ENCODE results near the gene SCN5A.

Gene SCN5A

DNA sequence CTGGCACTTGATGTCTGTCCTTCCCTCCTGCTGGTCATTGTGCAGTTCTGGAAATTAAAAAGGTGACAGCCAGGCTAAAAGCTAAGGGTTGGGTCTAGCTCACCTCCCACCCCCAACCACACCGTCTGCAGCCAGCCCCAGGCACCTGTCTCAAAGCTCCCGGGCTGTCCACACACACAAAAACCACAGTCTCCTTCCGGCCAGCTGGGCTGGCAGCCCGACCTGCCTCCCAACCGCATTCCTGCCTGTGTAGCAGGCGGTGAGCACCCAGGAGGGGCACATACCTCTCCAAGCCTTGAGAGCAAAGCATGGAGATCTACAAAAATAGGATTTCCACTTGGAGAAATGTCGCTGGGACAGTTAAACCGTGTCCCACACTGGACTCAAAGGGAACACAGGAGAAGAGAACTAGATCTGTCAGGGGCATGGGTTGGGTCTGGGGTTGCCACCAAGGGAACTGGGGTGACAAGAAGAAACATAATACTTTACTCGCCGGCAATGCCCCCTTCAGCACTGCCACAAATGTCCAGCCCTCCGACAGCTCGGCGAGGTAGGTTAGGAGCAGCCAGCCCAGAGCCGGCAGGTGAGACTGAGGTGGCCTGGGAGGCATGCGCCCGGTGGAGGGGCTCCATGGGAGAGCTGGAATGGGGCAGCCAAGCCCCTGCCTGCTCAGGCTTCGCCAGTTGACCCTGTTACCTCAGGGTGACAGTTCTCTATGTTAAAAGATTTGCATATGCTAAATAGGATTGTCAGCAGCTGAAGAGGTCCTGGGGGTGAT, 101.1 kb downstream of the SCN5A start:
- in situ Hi-C loops (cut with MboI; ENCODE audit: low sequenced_read_pairs) = no loop called here

DNA sequence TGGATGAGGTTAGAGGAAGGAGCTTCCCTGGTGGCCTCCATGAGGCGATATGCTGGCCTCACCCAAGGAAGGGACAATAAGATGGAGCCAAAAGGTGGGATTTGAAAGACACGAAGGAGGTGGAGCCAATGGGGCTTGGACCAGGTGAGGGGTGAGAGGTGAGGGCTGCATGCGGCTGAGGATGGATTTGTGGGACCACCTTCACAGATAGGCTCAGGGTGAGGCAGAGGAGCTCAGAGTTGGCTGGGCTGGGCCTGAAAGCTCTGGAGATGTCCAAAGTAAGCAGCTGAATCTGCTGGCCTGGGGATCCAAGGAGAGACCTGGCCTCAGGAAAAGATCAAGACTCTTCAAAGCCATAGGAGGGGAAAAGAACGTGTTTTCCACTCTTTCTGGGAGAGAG, 103.5 kb downstream of the SCN5A start:
- in situ Hi-C loops (cut with MboI; ENCODE audit: low sequenced_read_pairs) = no loop called here

DNA sequence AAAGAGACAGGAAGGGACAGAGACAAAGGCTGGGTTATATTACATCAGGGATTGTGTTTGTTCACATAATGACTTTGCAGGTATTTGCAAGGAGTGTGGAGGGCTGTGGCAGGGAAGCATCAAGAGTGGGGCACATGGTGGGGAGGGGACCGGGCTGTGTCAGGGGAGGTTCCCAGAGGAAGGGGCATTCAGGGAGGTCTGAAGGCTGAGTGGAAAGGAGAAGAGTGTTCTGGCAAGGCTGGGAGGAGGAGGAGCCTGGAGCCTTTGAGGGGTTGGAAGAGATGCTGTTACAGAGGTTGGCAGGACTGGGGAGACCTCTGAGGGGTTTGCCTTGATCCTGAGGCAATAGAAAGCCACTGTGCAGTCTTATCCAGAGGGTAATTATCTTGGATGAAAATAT, 103.9 kb downstream of the SCN5A start:
- in situ Hi-C loops (cut with MboI; ENCODE audit: low sequenced_read_pairs) = no loop called here

DNA sequence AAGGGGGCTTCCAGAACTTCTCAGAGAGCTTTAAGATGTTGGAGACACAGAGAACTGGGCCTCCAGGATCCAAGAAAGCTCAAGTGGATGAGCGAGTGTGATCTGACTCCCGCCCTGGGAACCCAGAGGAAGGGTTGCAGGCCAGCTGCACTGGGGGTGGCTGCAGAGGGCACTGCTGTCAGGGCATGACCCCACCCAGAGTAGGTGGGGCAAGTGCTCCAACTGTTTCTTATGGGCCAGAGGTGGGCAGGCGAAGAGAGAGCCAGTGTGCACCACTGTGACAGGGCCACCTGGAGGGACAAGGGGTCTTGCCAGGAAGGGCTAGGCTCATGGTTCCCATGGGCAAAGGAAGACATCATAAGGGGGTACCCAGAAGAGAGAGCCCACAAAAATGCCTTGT, 104.6 kb downstream of the SCN5A start:
- in situ Hi-C loops (cut with MboI; ENCODE audit: low sequenced_read_pairs) = no loop called here

DNA sequence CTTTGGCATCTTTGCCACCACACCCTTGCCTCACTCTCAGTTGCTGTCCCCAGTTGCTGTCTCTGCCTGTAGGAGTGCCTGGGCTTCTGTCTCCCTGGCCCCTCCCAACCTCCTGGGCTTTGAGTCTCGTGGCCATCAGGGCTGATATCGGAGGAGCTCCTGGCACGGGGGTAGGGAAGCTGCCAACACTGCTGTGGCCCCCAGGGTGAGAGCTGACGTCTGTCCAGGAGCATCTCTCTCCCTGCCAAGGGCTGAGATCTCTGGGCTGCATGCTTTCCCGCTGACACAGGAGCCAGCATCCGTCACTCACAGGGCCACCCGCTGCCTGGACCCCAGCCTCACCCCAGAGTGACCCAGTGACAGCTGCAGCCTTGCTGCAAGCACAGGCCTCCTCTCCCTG, 105.9 kb downstream of the SCN5A start:
- in situ Hi-C loops (cut with MboI; ENCODE audit: low sequenced_read_pairs) = no loop called here

DNA sequence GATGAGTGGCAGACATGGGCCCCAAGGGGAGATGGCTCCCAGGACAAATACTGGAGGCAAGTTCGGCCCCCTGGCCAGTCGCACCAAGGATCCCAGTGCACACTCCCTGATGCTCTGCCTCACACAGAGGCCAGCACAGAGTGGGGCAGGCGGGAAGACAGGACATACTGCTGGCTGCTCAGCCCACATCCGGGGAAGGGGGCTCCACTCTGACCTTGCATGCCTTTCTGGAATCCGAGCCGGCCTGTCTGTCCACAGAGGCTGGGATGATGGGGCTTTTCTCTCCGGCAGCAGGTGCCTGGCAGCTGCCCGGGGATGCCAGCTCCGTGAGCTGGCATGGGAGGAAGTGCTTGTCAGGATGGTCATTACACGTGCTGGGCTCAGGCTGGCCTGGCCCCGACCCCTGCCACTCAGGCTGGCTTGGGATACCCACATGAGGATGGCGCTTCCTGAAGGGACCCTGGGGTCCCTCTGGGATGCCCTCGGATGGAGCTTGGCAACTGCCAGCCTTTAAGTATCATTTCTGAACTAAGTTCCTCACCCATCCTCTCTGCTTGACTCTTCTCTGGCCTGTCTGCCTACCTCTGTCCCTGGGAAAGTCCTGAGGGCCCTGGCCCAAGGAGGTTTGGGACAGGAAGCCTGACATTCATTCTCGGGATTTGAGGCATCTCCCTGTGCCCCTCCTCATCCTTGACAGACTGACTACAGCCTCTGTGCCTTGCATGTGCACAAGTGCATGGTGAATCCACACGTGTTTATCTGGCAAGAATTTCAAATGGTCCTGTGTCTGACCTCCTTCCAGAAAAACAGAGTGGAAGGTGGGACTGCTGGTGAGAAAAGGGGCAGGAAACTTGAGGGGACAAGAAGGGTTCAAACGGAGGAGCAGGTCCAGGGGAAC, 106.8 kb downstream of the SCN5A start:
- in situ Hi-C loops (cut with MboI; ENCODE audit: low sequenced_read_pairs) = no loop called here

DNA sequence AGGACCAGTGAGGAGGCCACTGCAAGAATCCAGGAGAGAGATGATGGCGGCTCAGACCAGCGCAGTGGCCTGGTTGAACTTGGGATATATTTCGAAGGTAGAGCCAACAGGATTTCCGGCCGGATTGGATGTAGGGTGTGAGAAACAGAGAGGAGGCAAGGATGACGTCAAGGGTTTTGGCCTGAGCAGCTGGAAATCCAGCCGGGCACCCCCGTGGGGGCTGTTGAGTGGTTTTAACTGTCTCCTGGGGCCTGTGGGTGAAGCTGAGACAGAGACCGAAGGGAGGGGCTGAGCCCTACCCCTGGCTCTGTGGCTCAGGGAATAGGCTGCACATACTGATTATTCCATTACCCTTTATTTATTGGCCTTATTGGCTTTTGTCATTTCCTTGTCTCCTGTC, 107.7 kb downstream of the SCN5A start:
- in situ Hi-C loops (cut with MboI; ENCODE audit: low sequenced_read_pairs) = no loop called here

DNA sequence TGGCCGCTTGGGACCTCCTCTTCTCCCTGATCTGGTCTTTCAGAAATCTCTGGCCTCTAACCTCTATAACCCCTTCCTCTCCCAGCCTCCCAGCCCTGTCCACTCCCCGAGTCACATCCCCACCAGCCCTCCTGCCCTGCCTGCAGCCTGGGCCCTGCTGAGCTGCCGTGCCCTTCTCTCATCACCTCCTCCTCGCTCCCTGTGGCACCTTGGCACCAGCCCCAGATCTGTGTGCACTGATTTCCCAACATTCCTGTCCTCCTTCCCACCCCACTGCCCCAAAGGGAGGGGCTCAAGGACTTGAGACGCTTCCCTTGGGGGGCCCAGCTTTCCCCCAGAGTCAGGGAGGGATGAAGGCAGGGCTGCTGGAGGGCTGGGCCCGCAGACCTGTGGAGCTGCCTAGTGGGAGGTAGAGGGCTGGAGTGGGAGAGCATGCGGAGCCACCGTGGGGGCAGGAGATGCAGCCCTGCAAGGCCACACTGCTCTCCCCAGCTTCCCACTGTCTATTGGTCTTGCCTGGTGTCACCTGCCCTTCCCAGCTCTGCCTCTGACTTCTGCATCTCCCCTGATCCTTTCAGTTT, 110.6 kb downstream of the SCN5A start:
- in situ Hi-C loops (cut with MboI; ENCODE audit: low sequenced_read_pairs) = no loop called here

DNA sequence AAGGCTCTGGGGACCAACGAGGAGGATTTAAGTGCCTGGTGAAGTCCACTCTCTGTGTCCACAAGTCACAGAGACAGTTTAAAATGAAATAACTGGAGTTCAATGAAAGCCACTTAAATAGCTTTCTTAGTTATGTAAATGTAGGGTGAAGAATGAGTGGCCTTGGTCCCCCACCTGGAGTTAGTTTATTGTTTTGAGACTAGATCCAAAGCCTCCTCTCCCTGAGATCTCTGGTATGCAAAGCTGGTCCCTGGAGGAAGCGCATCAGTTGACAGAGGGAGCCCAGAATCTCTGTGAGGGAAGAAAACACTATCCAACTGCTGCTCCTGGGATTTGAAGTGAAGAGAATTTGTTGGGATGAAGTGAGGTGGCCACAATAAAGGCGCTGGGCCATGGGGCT, 112.8 kb downstream of the SCN5A start:
- in situ Hi-C loops (cut with MboI; ENCODE audit: low sequenced_read_pairs) = no loop called here

DNA sequence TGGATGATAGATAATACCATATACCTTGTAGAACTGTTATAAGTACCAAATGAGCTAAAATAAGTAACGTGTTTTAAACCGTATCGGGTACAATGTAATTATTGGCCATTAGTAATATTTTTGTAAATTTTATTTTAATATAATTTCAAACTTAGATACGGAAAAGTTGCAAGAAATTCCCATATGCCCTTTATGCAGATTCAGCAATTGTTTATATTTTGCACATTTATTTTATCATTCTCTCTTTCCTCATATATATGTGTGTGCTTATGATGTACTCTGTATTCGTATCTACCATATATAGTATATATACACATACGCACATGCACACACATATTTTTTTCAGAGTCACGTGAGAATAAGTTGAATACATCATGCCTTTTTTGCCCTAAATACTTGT, 114.9 kb downstream of the SCN5A start:
- in situ Hi-C loops (cut with MboI; ENCODE audit: low sequenced_read_pairs) = no loop called here

DNA sequence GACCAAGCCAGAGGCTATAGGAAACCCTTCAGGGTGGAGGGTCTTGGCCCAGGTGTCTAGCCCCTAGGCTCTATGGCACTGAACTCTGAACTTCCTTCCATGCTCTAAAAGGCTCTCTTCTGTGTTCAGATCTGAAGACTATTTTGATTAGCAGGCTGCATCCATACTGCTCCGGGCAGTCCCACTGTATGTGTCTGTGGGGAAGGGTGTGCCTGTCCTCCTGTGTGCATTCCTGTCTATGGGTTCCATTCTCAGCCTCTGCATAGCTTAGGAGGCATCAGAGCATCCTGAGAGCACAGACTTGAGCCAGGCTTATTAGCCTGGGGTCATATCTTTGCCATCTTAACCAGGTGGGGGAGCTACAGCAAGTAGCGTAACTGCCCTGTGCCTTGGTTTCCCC, 115.3 kb downstream of the SCN5A start:
- in situ Hi-C loops (cut with MboI; ENCODE audit: low sequenced_read_pairs) = no loop called here

DNA sequence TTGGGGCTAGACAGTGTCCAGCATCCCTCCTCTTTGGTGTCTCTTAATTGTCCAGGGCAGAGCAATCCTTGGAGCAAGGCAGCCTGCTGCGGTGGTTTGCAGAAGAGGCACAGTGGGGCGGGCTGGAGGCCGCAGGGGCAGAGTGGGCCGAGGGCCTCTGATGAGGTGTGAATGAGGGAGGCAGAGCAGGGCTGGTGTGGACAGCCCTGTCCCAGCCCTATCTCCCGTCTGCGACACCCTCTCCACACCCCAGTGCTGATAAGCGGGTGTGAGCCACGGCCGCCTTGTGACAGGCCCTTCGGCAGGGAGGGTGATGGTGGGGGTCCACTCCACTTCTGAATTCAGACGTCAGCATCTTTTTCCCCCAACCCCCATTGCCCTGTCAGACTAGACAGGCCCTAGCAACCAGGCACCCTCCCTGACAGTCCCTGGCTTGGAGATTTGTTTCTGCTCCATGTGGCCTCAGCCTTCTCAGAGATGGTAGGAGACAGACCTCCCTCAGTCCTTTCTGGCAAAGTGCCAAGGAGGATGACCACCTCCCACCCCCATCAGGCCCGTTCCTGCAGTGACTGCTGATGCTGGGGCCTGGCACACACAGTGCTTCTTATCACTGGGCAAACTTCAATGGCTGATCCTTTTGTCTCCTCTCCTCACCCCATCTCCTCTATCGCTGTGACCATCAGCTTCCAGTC, 116.1 kb downstream of the SCN5A start:
- in situ Hi-C loops (cut with MboI; ENCODE audit: low sequenced_read_pairs) = no loop called here

DNA sequence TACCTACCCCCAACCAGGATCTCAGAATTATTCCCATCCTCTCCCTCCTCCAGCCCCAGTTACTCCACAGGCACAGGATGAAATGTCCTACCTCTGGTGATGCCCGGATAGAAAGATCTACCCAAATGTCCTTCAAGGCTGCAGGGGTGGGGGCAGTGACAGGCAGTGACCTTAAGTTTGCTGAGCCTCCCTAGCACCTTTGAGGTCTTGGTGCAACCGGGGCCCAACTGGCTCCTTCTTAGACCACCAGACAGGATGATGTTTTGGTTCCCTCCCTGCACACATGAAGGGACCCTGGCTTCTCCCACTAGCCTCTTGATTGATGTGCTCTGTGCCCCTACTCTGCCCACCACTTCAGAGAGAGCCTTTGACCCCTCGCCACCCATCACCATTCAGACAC, 117.0 kb downstream of the SCN5A start:
- in situ Hi-C loops (cut with MboI; ENCODE audit: low sequenced_read_pairs) = no loop called here

DNA sequence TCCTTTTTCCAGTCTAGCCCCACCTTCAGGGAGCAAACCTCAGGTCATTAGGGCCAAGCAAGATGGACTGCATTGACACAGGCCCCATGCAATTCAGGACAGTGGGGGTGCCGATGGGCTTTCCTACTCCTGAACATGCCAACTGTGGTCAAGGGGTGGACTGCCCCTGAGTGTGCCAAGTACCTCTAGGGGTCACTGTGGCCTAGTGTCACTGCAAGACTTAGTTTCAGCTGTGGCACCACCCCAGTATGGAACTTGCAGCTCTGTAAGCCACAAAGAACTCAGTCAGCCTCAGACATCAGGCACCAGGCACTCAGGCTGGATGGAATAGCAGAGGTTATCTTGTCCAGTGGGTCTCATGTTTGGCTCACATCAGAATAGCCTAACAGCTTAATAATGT, 121.0 kb downstream of the SCN5A start:
- in situ Hi-C loops (cut with MboI; ENCODE audit: low sequenced_read_pairs) = no loop called here

DNA sequence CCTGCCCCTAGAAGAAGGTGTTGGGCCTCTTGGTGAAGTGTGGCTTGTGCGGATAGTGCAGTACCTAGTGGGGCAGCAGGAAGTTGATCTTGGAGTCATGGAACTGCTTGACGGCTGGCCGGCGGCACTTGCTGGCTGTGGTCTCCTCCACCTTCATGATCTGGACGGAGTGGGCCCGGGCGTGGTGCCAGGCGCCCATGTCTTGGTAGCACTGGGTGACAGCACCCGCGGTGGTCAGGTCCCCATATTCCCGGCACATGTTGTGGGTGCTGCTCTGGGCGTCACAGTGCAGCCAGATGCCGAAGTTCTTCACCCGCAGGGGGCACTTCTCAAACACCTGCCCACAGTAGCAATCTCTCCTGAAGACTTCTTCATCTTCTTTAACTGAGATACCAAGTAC, 122.7 kb downstream of the SCN5A start:
- in situ Hi-C loops (cut with MboI; ENCODE audit: low sequenced_read_pairs) = no loop called here

DNA sequence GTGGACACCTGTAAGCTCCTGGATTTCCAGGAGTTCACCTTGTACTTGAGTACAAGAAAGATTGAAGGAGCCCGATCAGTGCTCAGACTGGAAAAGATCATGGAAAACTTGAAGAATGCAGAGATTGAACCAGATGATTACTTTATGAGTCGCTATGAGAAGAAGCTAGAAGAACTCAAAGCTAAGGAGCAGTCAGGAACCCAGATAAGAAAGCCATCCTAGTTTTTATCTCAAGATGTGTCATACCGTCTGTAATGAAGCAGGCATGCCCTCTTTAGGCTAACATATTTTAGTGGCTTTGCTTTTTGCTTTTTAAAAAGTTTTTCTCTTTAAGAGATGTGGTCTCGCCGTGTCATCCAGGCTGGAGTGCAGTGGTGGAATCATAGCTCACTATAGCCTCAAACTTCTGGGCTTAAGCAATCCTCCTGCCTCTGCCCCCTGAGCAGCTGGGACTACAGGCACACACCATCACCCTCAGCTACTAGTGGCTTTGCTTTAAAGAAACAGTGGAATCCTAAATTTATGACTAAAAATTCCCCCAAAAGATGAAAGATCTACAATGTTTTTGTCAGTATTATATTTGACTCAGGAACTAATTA, 125.2 kb downstream of the SCN5A start:
- in situ Hi-C loops (cut with MboI; ENCODE audit: low sequenced_read_pairs) = no loop called here

DNA sequence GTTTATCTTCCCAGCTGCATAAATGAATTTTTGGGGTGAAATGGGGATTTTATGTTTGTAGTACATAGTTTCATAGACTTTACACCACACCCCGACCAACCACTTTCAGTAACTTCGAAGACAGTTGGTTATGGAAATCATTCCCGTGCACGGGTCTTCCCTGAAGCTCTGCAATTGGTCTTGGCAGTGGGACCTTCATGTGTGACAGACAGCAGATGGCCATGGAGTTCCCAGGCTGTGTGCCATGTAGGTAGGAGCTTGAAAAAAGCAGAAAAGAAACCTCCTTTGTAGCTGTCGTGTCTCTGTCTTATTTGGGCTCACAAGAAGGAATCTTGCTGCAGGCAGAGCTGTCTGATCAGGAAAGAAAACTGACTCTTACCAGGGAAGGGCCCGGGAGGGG, 127.5 kb downstream of the SCN5A start:
- in situ Hi-C loops (cut with MboI; ENCODE audit: low sequenced_read_pairs) = no loop called here

DNA sequence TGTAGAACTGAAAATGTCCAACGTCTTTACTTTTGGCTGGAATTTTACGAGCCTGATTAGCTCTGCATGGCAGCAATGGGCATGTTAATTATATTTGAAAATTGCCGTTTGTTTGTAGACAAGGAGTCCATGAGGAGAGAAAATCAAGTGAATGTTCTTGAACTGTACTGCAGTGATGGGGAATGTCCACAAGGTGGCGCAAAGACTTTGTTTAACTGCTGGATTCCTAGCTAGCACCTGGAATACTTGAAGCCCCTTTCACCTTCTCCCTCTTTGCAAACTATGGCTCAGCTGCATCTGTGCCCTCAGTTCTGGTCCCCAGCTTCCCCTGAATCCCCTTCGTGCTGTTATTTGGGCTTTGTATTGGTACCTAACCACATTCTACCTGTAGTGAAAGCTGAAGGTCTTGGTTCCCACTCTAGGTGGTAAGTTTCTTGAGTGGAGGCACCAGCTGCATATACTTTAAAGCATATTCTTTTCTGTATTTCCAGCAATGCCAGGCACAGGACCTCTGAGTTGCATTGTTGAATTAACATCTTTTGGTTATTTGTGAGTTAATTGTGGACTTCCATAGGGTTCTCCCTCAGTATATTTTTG, 128.0 kb downstream of the SCN5A start:
- in situ Hi-C loops (cut with MboI; ENCODE audit: low sequenced_read_pairs) = no loop called here

DNA sequence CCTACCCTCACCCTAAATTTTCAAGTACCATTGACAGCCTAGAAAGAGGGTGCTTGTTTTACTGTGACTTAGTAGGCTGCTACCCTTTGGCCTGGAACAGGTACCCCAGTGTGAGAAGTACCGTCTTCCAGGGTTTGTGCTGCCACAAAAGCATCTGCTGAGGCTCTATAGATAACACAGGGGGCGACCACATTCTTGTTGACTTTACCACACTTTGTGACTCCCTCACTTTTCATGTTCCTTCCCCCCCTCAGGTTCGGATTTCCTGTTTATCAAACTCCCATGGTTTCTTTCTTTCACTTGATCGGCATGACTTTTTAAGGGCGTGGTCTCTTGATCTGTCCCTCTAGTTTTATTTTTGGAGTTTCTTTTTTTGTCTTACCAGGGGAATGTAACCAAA, 129.8 kb downstream of the SCN5A start:
- in situ Hi-C loops (cut with MboI; ENCODE audit: low sequenced_read_pairs) = no loop called here

DNA sequence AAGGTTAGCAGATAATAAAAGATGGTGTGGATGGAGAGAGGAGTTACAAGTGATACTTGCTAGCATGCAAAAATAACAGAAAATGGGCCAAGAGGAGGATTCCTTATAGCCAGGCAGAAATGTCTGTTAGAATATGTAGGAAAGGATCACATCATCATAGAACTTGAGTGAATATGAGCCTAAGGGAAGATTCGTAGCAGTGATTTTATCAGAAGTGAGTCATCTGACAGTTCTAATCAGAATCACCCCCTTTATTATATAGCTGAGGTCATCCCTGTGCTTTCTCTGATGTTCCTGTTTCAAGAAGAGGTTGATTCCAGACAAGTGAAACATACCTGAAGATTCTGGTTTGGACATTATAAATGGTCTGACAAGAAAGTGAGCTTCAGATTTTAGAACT, 130.5 kb downstream of the SCN5A start:
- in situ Hi-C loops (cut with MboI; ENCODE audit: low sequenced_read_pairs) = no loop called here

DNA sequence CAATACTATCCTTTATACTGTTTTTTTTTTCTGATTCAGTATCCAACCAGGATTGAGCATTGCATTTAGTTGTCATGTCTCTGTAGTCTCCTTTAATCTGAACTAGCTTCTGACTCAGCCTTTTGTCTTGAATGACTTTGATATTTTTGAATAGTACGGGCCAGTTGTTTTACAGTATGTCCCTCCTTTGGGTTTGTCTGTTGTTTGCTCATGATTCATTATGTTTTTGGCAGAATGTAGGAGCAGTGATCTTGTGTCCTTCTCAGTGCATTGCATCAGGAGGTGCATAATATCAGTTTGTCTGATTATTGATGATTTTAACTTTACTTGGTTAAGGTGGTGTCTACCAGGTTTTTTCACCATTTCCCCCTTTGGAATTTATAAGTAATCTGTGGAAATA, 132.8 kb downstream of the SCN5A start:
- in situ Hi-C loops (cut with MboI; ENCODE audit: low sequenced_read_pairs) = no loop called here

Data from HL-60/S4 treated with phorbol 12-myristate 13-acetate at 8.2 ng/mL for 4 days and 3 days (cell line).